Activated T-cell treated with anti-CD3 and anti-CD28 coated beads, Interleukin-2, amount 50 U/mL, for 72 hours (primary cell): ENCODE results near the gene METTL15. TPM values are rescaled to one million over a fixed set of nuclear protein-coding genes. Genes with fewer than 3 reads are reported as not detected.
"Not testable (repeated sequence)": the region's sequence is repeated elsewhere in the genome, so short reads cannot be mapped to it uniquely, and the experiment has no call there.

Experiments
- ATAC-seq, 2 donors: fragments of 150-1000 bp; cut with Tn5 transposase; replicated peaks in 1 of 2; 2 replicates each; pipeline ENCODE4 v1.10.0; 2021; ENCODE audit warnings: moderate library complexity in 2 of 2, mild to moderate bottlenecking in 1 of 2
- DNase-seq, 2 donors: peaks; one replicate each; pipeline ENCODE4 v3.0.0; 2021 to 2022; ENCODE audit warnings: mixed read lengths in 1 of 2
- H3K27ac Mint-ChIP-seq: one replicate; pipeline ENCODE4 v1.8.0; 2022; ENCODE audit warnings: mild to moderate bottlenecking, moderate library complexity, mixed read lengths
- H3K27me3 Mint-ChIP-seq: one replicate; pipeline ENCODE4 v1.8.0; 2022; ENCODE audit warnings: low read depth, mixed read lengths
- H3K36me3 Mint-ChIP-seq, 2 donors: one replicate each; pipeline ENCODE4 v1.8.0; 2022; ENCODE audit warnings: mixed read lengths in 2 of 2, mild to moderate bottlenecking in 1 of 2; ENCODE audit not compliant: insufficient read depth in 2 of 2
- H3K4me1 Mint-ChIP-seq: one replicate; pipeline ENCODE4 v1.8.0; 2022; ENCODE audit warnings: low read depth, mixed read lengths
- H3K4me3 Mint-ChIP-seq, 2 donors: one replicate each; pipeline ENCODE4 v1.8.0; 2022; ENCODE audit warnings: mild to moderate bottlenecking in 2 of 2, mixed read lengths in 2 of 2, moderate library complexity in 2 of 2
- H3K9me3 Mint-ChIP-seq, 2 donors: one replicate each; pipeline ENCODE4 v1.8.0; 2022; ENCODE audit warnings: mixed read lengths in 2 of 2
- total RNA-seq, 2 donors: library from RNA; stranded (reverse); gene quantifications; one replicate each; pipeline ENCODE4 v1.2.3, GENCODE V29; 2022

The METTL15 gene
- total RNA-seq, 2 donors from 2014 or later: 18.2 to 19.5 TPM

- H3K27ac Mint-ChIP-seq: no peak overlapping the region
- H3K4me1 Mint-ChIP-seq: peaks cover 7% of the 10 kb centered on the region
- no peak for ATAC-seq
- no peaks in the 10 kb centered on the region for H3K27me3 Mint-ChIP-seq
- H3K36me3 Mint-ChIP-seq: no peaks in the 10 kb centered on the region
- H3K9me3 Mint-ChIP-seq: peaks cover 0 to 3% of the 10 kb centered on the region in 2 donors
- DNase-seq: no peak
- no peak overlapping the region for H3K4me3 Mint-ChIP-seq
Measured at GRCh38 chr11:28346209-28346608, 238.0 kb downstream of the METTL15 start.

DNA sequence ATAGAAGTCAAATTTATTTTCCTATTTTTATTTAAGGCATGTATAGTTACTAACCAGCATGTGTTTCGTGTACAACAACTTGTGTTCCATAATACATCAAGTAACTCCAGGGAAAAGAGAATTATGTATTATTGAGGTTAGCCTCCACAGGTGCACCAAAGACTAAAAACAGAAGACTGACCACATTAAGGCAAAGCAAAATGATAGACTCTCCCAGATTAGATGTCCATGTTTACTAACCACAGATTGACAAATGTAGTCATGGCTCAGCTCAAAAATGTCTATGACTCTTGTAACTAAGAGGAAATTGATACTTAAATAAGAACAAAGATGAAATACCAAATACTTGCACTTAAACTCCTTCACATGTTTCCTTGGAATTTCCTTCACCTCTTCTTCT lies 238.5 kb downstream of the METTL15 start:
- ATAC-seq (no peak), DNase-seq (no peak)
- Mint-ChIP-seq H3K36me3 (no peaks in the 10 kb centered on the region), H3K9me3 (peaks cover 1 to 2% of the 10 kb centered on the region in 2 donors), H3K27me3 (no peaks in the 10 kb centered on the region), H3K27ac (no peak overlapping the region), H3K4me1 (peaks cover 7% of the 10 kb centered on the region), H3K4me3 (no peak overlapping the region)

DNA sequence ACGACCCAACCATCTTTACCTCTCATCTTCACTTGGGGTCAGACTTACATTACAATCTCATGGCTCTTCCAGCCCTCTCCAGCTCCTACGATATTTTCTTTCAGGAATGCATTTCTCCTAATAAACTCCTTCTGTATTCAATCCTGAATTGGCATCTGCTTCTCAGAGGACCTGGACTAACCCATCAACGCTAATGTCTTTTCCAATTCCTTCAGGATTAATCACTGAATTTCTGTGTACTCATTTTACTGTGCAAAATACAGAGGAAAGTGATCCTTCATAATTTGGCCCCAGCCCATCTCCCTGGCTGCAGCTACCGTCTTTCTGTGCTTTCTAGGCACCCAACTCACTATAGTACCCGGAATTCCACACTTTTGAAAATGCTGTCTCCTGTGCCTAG lies 239.2 kb downstream of the METTL15 start:
- Mint-ChIP-seq H3K36me3 (no peaks in the 10 kb centered on the region), H3K4me1 (peaks cover 7% of the 10 kb centered on the region), H3K27me3 (no peaks in the 10 kb centered on the region), H3K27ac (no peak overlapping the region), H3K9me3 (peaks cover 0 to 2% of the 10 kb centered on the region in 2 donors), H3K4me3 (no peak overlapping the region)
- ATAC-seq (no peak), DNase-seq (no peak)

GRCh38 chr11:28350216-28350615 lies 242.0 kb downstream of the METTL15 start:
- H3K36me3 Mint-ChIP-seq: peaks cover 0 to 1% of the 10 kb centered on the region in 2 donors
- ATAC-seq (no peak), DNase-seq (no peak)
- H3K9me3 Mint-ChIP-seq: peaks cover 2% of the 10 kb centered on the region in 2 donors
- no peaks in the 10 kb centered on the region for H3K27me3 Mint-ChIP-seq
- H3K4me1 Mint-ChIP-seq: no peaks in the 10 kb centered on the region
- no peak overlapping the region for H3K27ac Mint-ChIP-seq
- no peak overlapping the region for H3K4me3 Mint-ChIP-seq

DNA sequence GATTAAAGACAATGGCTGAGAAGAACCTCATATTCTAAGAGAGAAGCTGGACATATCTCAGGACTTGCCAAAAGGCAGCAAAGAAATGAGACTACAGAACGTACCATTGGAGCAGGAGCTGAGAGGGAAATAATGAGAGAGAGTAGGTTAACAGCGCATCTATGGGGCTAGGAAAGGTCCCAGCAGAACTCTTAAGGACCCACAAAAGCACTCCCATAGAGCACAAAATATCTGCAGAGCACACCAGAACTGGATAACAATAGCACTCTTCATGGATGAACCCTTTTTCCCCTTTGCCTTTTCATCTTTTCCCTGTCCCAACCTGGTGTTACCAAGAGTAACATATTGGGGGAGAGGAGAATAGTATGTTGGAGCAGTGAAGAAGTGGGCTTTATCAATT lies 245.8 kb downstream of the METTL15 start:
- DNase-seq: no peak
- Mint-ChIP-seq H3K27me3 (no peaks in the 10 kb centered on the region), H3K4me1 (no peaks in the 10 kb centered on the region), H3K4me3 (no peak overlapping the region), H3K27ac (no peak overlapping the region), H3K36me3 (peaks cover 0 to 1% of the 10 kb centered on the region in 2 donors), H3K9me3 (peaks cover 2% of the 10 kb centered on the region in 2 donors)
- no peak for ATAC-seq

- H3K4me3 Mint-ChIP-seq: no peak overlapping the region
- H3K36me3 Mint-ChIP-seq: peaks cover 5 to 7% of the 10 kb centered on the region in 2 donors
- no peaks in the 10 kb centered on the region for H3K4me1 Mint-ChIP-seq
- H3K27ac Mint-ChIP-seq: no peak overlapping the region
- no peak for ATAC-seq
- DNase-seq: no peak
- H3K27me3 Mint-ChIP-seq: no peaks in the 10 kb centered on the region
- peaks cover 11 to 21% of the 10 kb centered on the region in 2 donors for H3K9me3 Mint-ChIP-seq
Measured at GRCh38 chr11:28366549-28367346, 258.6 kb downstream of the METTL15 start.

DNA sequence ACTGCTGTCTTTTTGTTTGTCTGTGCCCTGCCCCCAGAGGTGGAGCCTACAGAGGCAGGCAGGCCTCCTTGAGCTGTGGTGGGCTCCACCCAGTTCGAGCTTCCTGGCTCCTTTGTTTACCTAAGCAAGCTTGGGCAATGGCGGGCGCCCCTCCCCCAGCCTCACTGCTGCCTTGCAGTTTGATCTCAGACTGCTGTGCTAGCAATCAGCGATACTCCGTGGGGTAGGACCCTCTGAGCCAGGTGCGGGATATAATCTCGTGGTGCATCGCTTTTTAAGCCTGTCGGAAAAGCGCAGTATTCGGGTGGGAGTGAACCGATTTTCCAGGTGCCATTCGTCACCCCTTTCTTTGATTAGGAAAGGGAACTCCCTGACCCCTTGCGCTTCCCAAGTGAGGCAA lies 269.9 kb downstream of the METTL15 start:
- not testable (repeated sequence) for H3K4me1 Mint-ChIP-seq, H3K4me3 Mint-ChIP-seq, DNase-seq, H3K27ac Mint-ChIP-seq, ATAC-seq, H3K36me3 Mint-ChIP-seq, H3K27me3 Mint-ChIP-seq
- peaks cover 6 to 10% of the 10 kb centered on the region in 2 donors for H3K9me3 Mint-ChIP-seq

Other genes with a start within 250 kb of the METTL15 start
- gene KIF18A, start 232 bp upstream of the METTL15 start, total RNA-seq: 10 to 100 TPM; 26.6 to 29.2 TPM